SK-N-SH (cell line): ENCODE measurements around the gene STK32C.

ENCODE experiments used
- CHD2 ChIP-seq: fragments of 150-350 bp; IDR thresholded peaks from 2 replicates; pipeline ENCODE4 v1.6.1; 2018; ENCODE audit warnings: low read length; ENCODE audit not compliant: partially characterized antibody
- CTCF ChIP-seq: fragments of 200-600 bp; sonication (generic); IDR thresholded peaks from 2 replicates; pipeline ENCODE4 v1.6.1; 2017; ENCODE audit warnings: antibody characterized with exemption, mild to moderate bottlenecking, moderate library complexity
- GATA2 ChIP-seq: sonication (generic); formaldehyde crosslinking; IDR thresholded peaks from 2 replicates; pipeline ENCODE4 v1.5.0; 2020; ENCODE audit warnings: mild to moderate bottlenecking, missing genetic modification reagents
- RFX5 ChIP-seq: IDR thresholded peaks from 2 replicates; pipeline ENCODE4 v1.6.1; 2012; ENCODE audit warnings: mild to moderate bottlenecking, improper control_type of control experiment, low read length

DNA sequence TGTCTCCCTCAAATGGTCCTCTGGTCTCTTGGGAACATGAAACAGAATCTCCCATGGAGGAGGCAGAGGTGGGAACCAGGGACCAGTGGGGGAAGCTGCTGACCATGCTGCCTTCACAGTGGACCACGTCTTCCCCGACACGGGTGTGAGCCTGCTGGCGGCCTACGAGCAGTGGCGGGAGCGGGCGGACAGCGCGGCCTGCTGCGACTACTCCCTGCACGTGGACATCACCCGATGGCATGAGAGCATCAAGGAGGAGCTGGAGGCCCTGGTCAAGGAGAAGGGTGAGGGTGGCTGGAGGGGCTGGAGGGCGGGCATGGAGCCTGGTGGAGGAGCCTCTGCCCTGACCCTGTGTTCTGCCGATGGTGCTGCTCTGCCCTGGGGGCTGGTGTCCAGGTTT lies 113.0 kb downstream of the STK32C start:
- TF ChIP-seq CTCF (no peak), RFX5 (no peak), CHD2 (no peak), GATA2 (CRISPR knock-in tag) (no peak)
